Tibial nerve (tissue), 4 donors: ENCODE measurements around the gene TSEN34. TPM values are rescaled to one million over a fixed set of nuclear protein-coding genes. Genes with fewer than 3 reads are reported as not detected.
A peak's percentile ranks its signal among the peaks of the same experiment; 100 is the strongest.
"Not testable (repeated sequence)": the region's sequence is repeated elsewhere in the genome, so short reads cannot be mapped to it uniquely, and the experiment has no call there.

Experiments used
- DNase-seq, 2 donors: peaks; one replicate each; pipeline ENCODE4 v3.0.0-alpha.2; 2019; ENCODE audit warnings: low spot score in 2 of 2
- H3K27ac ChIP-seq, 4 donors: fragments of 200-600 bp; sonication (generic) in 3 of 4; one replicate each; pipeline ENCODE4 v1.5.1; 2017 to 2019; ENCODE audit warnings: mild to moderate bottlenecking in 1 of 4
- H3K27me3 ChIP-seq, 2 donors: fragments of 200-600 bp; sonication (generic) in 1 of 2; one replicate each; pipeline versions ENCODE4 v1.5.1 to v1.6.0; 2017 to 2019
- H3K36me3 ChIP-seq, 3 donors: fragments of 200-600 bp; sonication (generic); one replicate each; pipeline ENCODE4 v1.5.1; 2018 to 2019
- H3K4me1 ChIP-seq, 4 donors: fragments of 200-600 bp; sonication (generic) in 3 of 4; one replicate each; pipeline ENCODE4 v1.5.1; 2017 to 2019
- H3K4me3 ChIP-seq, 4 donors: fragments of 200-600 bp; sonication (generic) in 3 of 4; one replicate each; pipeline ENCODE4 v1.5.1; 2017 to 2019; ENCODE audit warnings: mild to moderate bottlenecking in 1 of 4, moderate library complexity in 1 of 4
- H3K9me3 ChIP-seq, 4 donors: fragments of 200-600 bp; sonication (generic) in 3 of 4; one replicate each; pipeline ENCODE4 v1.5.1; 2017 to 2019
- EP300 ChIP-seq, 2 donors: sonication (generic); formaldehyde crosslinking; IDR thresholded peaks; one replicate each; pipeline ENCODE4 v1.6.1; 2017; ENCODE audit warnings: antibody characterized with exemption in 2 of 2, mild to moderate bottlenecking in 1 of 2
- POLR2A ChIP-seq, 2 donors: fragments of 450-650 bp; IDR thresholded peaks; one replicate each; pipeline ENCODE4 v1.6.1; 2017; ENCODE audit warnings: antibody characterized with exemption in 2 of 2, mild to moderate bottlenecking in 2 of 2, moderate library complexity in 2 of 2
- WGBS, 2 donors: methylation state at CpG; one replicate each; pipeline ENCODE4 v1.1.5; 2018; 5-methylcytosine and 5-hydroxymethylcytosine counted together
- total RNA-seq, 4 donors: library from RNA; depleted of rRNA; stranded (reverse); fragments of >200 nt; gene quantifications; one replicate each; pipeline ENCODE4 v1.1.0, GENCODE V29; 2016
- TF ChIP-seq, protein P1 (sequence below), 5 experiments: fragments of 200-600 bp in 3 of 5; fragments of 450-650 bp in 2 of 5; sonication (generic) in 3 of 5; IDR thresholded peaks; one replicate each; pipeline ENCODE4 v1.5.1; 2016 to 2019; ENCODE audit warnings: antibody characterized with exemption in 5 of 5, mild to moderate bottlenecking in 3 of 5, moderate library complexity in 2 of 5

Gene TSEN34
- total RNA-seq, 4 donors from 2014 or later = 37.3 to 70.8 (median 49.6) TPM

- Histone ChIP-seq H3K9me3 (no peaks in the 10 kb centered on the region), H3K4me3 (peak overlapping the region; percentile 70 to 90 (median 88)), H3K4me1 (peaks cover 4 to 27% (median 20%) of the 10 kb centered on the region in 4 donors), H3K27me3 (no peaks in the 10 kb centered on the region), H3K27ac (peak overlapping the region; percentile 94 to 99 (median 97)), H3K36me3 (peaks cover 0 to 34% (median 7%) of the 10 kb centered on the region in 3 donors)
- DNase-seq = peak; percentile 99 to 100
- 0% methylated on average over 49 of the region's 56 CpGs for WGBS, 2 donors
- TF ChIP-seq EP300 (IDR thresholded peaks at IDR 0.05) = peak in 1 of 2 donors; percentile 98
- TF ChIP-seq, protein P1, sequence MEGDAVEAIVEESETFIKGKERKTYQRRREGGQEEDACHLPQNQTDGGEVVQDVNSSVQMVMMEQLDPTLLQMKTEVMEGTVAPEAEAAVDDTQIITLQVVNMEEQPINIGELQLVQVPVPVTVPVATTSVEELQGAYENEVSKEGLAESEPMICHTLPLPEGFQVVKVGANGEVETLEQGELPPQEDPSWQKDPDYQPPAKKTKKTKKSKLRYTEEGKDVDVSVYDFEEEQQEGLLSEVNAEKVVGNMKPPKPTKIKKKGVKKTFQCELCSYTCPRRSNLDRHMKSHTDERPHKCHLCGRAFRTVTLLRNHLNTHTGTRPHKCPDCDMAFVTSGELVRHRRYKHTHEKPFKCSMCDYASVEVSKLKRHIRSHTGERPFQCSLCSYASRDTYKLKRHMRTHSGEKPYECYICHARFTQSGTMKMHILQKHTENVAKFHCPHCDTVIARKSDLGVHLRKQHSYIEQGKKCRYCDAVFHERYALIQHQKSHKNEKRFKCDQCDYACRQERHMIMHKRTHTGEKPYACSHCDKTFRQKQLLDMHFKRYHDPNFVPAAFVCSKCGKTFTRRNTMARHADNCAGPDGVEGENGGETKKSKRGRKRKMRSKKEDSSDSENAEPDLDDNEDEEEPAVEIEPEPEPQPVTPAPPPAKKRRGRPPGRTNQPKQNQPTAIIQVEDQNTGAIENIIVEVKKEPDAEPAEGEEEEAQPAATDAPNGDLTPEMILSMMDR (IDR thresholded peaks at IDR 0.05) = no peak
Measured at GRCh38 chr19:54190503-54191010, 551 bp upstream of the TSEN34 start.

DNA sequence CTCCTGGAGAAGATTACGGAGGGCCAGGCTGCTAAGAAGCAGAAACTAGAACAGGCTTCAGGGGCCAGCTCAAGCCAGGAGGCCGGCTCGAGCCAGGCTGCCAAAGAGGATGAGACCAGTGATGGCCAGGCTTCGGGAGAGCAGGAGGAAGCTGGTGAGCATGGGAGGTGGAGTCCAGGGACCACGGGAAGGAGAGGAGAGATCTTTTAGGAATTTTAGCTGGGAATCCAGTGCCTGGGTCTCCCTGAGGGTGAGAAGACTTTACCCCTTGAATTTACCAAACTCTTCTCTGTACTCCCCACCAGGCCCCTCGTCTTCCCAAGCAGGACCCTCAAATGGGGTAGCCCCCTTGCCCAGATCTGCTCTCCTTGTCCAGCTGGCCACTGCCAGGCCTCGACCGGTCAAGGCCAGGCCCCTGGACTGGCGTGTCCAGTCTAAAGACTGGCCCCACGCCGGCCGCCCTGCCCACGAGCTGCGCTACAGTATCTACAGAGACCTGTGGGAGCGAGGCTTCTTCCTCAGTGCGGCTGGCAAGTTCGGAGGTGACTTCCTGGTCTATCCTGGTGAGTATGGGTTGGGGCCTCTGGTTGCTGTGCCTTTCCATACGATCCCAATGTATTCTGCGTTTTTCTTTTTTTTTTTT, 824 bp downstream of the TSEN34 start:
- H3K27me3 ChIP-seq = no peaks in the 10 kb centered on the region
- TF ChIP-seq EP300 (IDR thresholded peaks at IDR 0.05) = no peak
- no peak for TF ChIP-seq POLR2A (IDR thresholded peaks at IDR 0.05)
- H3K9me3 ChIP-seq = no peaks in the 10 kb centered on the region
- 63 to 64% methylated on average over 19 of the region's 19 CpGs for WGBS, 2 donors
- H3K4me1 ChIP-seq = peaks cover 4 to 27% (median 20%) of the 10 kb centered on the region in 4 donors
- H3K36me3 ChIP-seq = peaks cover 0 to 28% (median 7%) of the 10 kb centered on the region in 3 donors
- peak overlapping the region; percentile 70 to 90 (median 88) for H3K4me3 ChIP-seq
- H3K27ac ChIP-seq = peak overlapping the region; percentile 94 to 99 (median 97)
- DNase-seq = no peak

- no peak for DNase-seq
- Histone ChIP-seq H3K36me3 (peaks cover 0 to 34% (median 7%) of the 10 kb centered on the region in 3 donors), H3K27me3 (no peaks in the 10 kb centered on the region), H3K4me1 (peaks cover 4 to 26% (median 19%) of the 10 kb centered on the region in 4 donors), H3K9me3 (no peaks in the 10 kb centered on the region), H3K27ac (no peak overlapping the region), H3K4me3 (no peak overlapping the region)
- WGBS, 2 donors = 84 to 92% methylated on average over 11 of the region's 11 CpGs
- no peak for TF ChIP-seq POLR2A (IDR thresholded peaks at IDR 0.05)
- TF ChIP-seq, protein P1 (IDR thresholded peaks at IDR 0.05) = no peak
- TF ChIP-seq EP300 (IDR thresholded peaks at IDR 0.05) = no peak
Measured at GRCh38 chr19:54193011-54193410, 1.9 kb downstream of the TSEN34 start.

DNA sequence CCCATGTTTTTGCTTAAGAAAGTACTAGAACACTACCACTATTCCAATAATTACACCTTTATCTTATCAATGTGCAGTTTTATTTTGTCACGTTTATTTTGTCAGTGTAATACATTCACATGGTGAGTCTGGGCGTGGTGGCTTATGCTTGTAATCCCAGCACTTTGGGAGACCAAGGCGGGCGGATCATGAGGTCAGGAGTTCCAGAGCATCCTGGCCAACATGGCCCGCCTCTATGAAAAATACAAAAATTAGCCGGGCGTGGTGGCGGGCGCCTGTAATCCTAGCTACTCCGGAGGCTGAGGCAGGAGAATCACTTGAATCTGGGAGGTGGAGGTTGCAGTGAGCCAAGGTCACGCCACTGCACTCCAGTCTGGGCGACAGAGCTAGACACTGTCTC, 3.4 kb downstream of the TSEN34 start:
- WGBS, 2 donors = 93% methylated on average over 12 of the region's 12 CpGs

DNA sequence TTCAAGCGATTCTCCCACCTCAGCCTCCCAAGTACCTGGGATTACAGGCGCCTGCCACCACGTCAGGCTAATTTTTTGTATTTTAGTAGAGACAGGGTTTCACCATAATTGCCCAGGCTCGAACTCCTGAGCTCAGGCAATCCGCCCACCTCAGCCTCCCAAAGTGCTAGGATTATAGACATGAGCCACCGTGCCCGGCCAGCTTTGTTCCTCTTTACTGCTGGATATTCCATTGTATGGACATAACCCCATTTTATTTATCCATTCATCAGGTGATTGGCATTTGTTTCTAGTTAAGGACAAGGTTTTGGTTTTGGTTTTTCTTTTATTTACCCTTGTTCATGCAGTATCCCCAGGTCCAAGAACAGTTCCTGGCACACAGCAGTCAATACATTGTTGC, 5.4 kb downstream of the TSEN34 start:
- no peak for DNase-seq
- Histone ChIP-seq H3K4me3 (no peak overlapping the region), H3K4me1 (peaks cover 4 to 22% (median 13%) of the 10 kb centered on the region in 4 donors), H3K9me3 (no peaks in the 10 kb centered on the region), H3K36me3 (peaks cover 0 to 37% (median 7%) of the 10 kb centered on the region in 3 donors), H3K27me3 (no peaks in the 10 kb centered on the region), H3K27ac (no peak overlapping the region)
- WGBS, 2 donors = 92 to 94% methylated on average over 7 of the region's 7 CpGs
- TF ChIP-seq EP300 (IDR thresholded peaks at IDR 0.05) (no peak), POLR2A (IDR thresholded peaks at IDR 0.05) (no peak)
- TF ChIP-seq, protein P1 (IDR thresholded peaks at IDR 0.05) = no peak

More for the DNA sequence above, 3.4 kb downstream of the TSEN34 start:
- H3K27me3 ChIP-seq, H3K9me3 ChIP-seq, H3K27ac ChIP-seq, DNase-seq, H3K4me3 ChIP-seq: not testable (repeated sequence)
- peaks cover 4 to 15% (median 9%) of the 10 kb centered on the region in 4 donors for H3K4me1 ChIP-seq
- peaks cover 0 to 34% (median 7%) of the 10 kb centered on the region in 3 donors for H3K36me3 ChIP-seq

GRCh38 chr19:54197121-54197520, 6.0 kb downstream of the TSEN34 start:
- peaks cover 0 to 42% (median 12%) of the 10 kb centered on the region in 3 donors for H3K36me3 ChIP-seq
- H3K27ac ChIP-seq = no peak overlapping the region
- peaks cover under 1 to 22% (median 13%) of the 10 kb centered on the region in 4 donors for H3K4me1 ChIP-seq
- 77 to 81% methylated on average over 3 of the region's 3 CpGs for WGBS, 2 donors
- no peak for TF ChIP-seq POLR2A (IDR thresholded peaks at IDR 0.05)
- TF ChIP-seq, protein P1 (IDR thresholded peaks at IDR 0.05) = no peak
- no peak for TF ChIP-seq EP300 (IDR thresholded peaks at IDR 0.05)
- DNase-seq = no peak
- no peaks in the 10 kb centered on the region for H3K9me3 ChIP-seq
- H3K27me3 ChIP-seq = no peaks in the 10 kb centered on the region
- H3K4me3 ChIP-seq = no peak overlapping the region
